DLD1 (cell line): ENCODE data around the gene L1CAM.
"Not testable (repeated sequence)": the region's sequence is repeated elsewhere in the genome, so short reads cannot be mapped to it uniquely, and the experiment has no call there.

Experiments
- in situ Hi-C: cut with HindIII; loops from 2 replicates; pipeline ENCODE4 v1.10.0; 2017; ENCODE audit warnings: low sequenced_read_pairs

The L1CAM gene

DNA sequence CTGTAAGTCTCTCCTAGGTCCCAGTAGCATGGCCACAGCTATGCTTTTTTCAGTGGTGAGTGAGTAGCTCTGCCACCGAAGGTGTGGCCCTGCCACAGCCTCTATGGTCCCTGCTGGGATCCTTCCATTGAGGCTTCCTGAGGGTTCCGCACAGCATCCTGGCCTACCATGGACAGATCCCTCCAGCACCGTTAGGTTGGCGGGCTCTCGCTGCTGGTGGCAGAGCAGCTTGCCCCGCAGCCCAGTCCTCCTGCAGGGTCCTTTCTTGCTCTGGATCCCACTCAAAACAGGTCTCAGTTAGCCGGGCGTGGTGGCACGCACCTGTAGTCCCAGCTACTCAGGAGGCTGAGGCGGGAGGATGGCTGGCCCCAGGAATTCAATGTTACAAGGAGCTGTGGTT, 53.2 kb downstream of the L1CAM start:
- in situ Hi-C loops: no loop called here

DNA sequence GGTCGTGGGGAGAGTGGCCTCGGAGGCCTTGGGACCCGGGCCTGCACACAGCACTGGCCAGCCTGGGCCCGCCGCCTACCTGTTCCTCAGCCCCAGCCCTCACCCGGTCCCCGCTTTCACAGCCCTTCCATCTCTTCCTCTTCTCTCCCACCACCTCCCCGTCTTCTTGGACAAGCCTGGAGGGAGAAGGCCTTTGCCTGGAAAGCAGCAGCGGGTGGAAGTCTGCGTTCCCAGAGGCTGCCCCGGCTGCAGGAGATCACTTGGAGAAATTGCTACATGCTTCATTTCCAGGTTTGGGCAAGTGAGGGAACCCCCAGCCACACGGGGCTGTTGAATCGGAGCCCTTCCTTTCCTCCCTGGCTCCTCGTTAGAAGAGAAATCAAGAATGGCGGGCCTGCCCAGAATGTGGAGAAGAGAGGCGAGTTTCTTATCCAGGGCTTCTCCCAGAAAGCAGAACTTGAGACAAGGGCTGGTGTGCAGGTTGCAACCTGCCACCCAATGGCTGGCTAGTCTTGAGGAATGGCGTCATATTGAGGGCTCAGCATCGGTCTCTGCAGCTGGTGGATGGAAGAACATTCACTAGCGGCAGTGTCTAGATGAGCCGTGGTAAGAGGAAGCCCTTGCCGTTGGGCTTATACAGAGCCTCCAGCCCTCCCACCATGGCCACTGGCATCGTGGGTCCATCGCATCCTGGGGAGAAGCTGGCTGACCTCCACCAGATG, 54.4 kb downstream of the L1CAM start:
- in situ Hi-C loops: no loop called here

DNA sequence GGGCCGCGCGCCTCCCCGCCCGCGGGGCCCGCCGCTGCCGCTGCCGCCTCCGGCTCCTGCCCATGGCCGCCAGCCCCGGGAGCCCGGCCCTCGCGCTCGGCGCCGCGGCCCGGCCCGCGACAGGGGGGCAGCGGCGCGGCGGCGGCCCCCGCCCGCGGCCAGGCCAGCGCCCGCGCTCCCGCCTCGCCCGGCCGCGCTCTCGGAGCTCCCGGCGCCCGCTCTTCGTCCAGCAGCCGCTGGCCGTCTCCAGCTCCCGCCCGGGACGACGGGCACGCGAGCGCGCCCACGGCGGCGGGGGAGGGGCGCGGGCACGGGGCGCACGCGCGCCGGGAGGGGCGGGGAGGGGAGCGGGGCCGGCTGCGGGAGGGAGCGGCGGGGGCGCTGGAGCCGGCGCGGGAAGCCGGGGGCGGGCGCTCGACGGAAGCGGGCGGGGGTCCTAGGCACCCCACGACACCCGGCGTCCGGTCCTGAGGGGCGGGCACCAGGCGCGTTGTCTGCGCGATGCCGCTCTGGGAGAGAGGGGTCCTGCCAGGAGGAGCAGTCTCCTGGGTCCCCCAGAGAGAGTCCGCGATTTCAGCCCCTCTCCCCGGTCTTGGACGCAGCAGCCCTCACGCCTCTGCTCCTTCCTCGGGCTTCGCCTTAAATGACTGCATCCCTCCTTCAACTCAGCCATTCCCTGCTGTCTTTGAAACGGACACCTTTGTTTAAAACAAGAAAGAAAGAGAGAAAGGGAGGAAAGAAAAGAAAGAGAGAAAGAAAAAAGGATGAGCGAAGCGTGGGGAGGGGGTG, 55.1 kb downstream of the L1CAM start:
- in situ Hi-C loops: no loop called here

DNA sequence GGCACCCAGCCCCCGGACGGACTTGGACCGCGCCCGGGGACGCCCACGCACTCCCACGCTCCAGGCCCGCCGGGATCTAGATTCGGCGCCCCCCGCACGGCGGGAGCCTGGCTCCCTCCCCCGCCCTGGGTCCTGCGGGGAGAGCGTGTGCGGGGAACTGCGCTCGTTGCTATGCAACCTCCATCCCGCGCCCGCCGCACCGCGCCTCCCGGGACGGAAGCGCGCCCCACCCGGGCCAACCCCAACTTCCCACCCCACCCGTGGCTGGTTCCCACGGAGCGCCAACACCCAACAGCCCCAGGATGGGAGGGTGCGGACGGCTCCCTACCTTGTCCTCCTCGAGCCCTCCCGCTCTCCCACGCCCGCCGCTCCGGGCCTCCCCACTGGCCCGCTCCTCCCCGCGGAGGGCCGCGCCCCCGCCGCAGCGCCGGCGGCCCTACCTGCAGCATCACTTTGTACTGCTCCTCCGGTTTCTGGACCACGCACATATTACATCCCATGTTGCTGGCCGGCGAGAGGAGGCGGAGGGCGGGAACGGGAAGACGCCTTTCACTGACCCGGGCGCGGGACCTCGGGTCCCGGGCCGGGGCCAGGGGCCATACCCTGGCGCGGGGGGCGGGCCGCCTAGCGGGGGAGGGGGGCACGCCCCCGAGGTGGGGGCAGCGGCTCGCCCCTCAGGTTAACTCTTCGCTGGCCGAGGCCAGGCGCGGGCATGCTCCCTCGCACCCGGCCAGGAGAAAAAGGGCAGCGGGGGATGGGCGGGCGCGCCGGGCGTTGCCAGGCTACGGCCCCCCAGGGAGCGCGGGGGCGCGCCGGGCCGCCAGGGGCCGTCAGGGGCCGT, 56.0 kb downstream of the L1CAM start, which contains the start of gene PDZD4:
Gene PDZD4, minus strand, starts transcription at position 746 of the 841 bp plus-strand sequence. Its CDS starts 246 bp downstream, at position 500.
- in situ Hi-C loops: no loop called here

DNA sequence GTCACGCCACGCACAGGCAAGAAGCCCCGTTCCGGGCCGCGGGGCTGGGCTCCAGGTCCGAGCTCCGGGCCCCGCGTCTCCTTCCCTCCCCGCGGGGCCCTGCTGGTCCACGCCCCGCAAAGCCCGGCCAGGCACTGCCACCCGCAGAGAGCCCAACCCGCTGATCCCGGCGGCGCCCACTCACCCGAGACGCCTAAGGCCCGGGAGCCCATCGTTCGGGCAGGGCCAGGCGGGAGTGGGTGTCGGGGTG, 56.5 kb downstream of the L1CAM start:
- in situ Hi-C loops: no loop called here

DNA sequence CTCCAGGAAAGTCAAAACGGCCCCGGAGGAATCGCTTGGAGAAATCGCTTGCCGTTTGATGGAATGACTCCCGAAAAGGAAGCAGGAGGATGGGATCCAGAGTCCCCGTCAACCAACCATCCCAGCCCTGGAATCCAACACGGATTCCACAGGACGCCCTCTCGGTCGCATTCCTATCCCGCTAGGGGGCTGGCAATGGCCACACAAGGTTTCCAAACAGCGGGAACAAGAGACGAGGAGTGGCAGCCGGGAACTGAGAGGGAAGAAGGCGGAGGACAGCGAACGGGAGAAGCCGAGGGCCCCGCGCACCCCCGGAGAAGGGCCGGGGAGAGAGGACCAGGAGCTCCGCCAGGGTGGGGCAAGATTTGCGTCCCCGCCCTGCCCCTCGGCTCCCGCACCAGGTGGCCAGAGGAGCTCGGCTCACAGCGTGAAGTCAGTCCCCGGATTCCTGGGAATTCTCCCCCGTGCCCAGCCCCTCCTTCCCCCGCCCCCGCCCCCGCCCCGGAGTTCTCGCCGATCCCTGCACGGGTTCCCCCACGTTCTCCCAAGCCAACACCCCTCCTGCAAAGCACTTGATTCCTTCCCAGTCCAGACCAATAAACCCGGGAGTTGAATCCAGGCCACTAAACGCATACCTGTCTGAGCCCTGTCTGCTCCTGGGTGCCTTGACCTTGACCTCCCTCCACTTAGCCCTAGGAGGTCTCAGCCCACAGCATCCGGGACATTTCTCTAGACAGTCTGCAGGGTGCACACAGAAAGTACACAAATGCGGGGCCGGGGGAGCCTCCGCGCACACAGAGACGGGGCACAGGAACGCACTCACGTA, 57.0 kb downstream of the L1CAM start:
- in situ Hi-C loops: no loop called here

DNA sequence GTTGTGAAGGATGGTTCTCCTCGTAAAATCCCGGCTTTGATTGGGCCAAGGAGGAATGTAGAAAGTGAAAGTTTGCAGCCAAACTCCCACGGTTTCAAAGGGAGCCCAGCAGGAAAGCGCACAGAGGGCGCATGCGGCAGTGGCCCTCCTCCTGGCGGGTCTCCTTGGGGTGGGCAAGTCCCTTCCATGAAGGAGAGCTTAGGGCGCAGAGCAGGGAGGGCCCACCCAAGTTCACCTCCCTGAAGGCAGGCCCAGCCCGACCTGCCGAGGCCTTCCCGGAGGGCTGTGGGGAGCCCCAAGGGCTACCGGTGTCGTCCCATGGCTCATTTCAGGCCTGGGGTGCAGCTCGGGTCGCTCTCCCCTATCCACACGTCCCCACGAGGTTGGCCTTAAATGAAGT, 57.7 kb downstream of the L1CAM start:
- in situ Hi-C loops: no loop called here

DNA sequence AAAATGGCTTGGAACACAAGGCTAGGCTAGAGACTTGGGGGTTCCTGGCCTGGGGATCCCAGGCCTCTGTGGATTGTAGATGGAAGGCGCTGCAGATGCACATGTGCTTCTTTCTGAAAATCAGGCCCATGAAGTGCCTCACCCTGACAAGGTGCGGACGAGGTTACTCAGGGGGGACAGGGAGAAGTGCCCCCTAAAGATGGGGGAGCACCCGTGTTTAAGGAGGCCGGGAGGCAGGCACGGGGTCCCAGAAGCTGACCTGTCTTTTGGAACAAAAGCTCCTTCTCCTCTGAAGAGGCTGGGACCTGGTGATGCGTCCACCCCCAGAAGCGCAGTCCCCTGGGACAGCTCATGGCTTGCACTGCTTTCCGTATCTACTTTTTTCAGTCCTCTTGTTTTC, 58.1 kb downstream of the L1CAM start:
- in situ Hi-C loops: no loop called here

DNA sequence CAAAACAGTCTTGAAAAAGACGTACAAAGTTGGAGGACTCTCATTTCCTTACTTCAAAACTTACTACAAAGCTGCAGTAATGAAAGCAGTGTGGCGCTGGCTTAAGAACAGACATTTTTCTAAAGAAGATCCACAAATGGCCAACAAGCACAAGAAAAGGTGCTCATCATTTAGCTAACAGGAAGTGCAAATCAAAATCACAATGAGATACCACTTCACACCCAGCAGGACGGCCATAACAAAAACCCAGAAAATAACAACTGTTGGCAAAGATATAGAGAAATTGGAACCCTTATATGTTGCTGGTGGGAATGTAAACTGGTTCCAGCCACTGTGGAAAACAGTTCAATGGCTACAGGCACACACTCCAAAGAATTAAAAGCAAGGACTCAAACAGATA, 59.0 kb downstream of the L1CAM start:
- in situ Hi-C loops: no loop called here

DNA sequence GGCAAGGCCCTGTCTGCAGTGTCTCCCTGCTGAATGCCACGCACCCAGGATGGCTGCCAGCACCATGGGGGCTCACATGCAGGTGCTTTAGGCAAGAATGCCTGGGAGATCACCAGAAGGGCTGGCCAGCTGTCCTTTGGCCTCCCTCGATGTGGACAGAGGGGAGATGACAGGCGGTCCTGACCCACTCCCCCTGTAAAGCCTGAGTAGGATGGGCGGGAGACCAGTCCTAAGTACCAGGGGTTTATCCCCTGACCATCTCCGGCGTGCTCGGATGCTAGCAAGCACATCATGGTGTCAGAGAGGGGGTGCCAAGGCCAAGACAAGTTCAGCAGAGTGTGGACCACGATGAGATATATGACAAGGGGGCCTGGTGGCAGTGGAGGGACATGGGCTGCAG, 60.9 kb downstream of the L1CAM start:
- in situ Hi-C loops: no loop called here

DNA sequence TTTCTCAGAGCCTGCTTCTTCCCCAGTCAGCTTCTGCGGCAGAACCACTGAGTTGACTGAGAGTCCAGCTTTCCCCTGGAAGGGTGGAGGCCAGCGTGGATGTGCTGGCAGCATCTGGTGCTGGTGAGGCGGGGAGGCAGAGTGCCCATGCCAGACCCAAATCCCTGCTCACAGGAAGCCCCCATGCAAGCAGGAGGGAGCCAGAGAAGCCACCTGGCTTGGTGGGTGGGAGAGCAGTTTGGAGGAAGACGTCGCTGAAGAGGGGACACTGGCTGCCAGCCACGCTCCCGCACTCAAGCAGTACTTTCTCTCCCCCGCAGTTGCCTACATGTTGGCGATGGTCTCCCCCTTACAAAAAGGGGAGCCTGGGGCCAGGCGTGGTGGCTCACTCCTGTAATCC, 61.6 kb downstream of the L1CAM start:
- in situ Hi-C loops: no loop called here

DNA sequence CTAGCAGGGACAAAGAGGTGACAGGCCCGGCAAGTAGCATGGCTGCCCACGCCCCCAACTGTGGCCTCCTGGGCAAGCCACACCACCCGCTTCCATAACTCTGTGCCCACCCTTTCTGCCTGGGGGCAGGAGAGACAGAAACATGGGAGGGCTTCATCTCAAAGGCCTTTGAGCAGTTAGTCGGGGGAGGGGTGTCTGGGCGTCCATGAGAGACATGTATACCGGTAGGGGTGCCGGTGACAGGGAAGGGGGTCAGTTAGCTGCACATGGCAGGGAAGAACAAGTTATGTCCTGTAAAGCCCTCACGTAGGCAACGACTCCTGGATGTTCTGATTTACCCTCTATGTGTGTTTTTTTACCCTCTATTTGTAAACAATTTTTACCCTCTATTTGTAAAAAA, 64.9 kb downstream of the L1CAM start:
- in situ Hi-C loops: no loop called here

DNA sequence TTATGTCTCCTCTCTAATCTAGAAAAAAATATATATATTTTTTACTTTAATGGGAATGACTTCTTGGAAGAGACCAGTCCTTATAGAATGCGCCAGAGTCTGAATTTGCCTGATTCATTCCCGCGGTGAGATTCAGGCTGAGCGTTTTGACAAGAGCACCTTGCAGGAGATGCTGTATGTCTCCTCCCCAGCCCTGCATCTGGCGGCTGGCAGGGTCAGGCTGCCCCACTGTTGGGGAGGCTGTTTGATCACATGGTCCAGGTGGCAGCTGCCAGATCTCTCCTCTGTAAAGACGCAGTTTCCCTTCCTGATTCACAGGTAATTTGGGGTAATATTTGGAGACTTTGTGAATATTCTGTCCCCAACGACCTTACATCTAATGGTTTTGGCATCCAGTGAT, 65.4 kb downstream of the L1CAM start:
- in situ Hi-C loops: no loop called here

DNA sequence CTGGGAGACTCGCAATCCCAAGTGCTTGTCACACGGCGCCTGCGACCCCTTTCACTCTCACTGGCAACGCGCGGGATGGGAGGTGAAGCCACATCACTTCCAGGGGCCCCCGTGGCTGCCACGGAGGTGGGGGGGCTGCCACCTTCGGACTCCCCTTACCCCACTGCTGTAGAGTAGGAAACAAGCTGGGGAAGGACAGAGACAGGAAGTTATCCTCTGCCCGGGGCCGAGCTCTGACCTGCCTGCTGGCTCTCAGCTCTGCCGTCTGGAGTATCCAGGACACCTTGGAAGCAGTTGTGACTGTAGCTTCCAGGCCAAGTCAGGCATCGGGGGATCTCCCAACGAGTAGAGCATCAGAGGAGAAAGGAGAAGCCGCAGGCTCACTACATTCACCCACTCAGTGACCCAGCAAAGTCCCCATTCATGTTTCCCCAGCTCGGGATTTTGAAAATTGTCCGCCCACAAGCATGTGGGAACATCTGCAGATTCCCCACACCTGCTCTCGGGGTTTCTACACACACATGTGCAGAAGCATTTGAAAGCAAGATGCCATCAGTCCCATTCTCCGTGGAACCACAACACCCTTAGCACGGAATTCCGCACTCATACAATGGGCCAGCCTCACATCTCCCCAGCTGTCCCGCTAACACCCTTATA, 66.5 kb downstream of the L1CAM start:
- in situ Hi-C loops: no loop called here

DNA sequence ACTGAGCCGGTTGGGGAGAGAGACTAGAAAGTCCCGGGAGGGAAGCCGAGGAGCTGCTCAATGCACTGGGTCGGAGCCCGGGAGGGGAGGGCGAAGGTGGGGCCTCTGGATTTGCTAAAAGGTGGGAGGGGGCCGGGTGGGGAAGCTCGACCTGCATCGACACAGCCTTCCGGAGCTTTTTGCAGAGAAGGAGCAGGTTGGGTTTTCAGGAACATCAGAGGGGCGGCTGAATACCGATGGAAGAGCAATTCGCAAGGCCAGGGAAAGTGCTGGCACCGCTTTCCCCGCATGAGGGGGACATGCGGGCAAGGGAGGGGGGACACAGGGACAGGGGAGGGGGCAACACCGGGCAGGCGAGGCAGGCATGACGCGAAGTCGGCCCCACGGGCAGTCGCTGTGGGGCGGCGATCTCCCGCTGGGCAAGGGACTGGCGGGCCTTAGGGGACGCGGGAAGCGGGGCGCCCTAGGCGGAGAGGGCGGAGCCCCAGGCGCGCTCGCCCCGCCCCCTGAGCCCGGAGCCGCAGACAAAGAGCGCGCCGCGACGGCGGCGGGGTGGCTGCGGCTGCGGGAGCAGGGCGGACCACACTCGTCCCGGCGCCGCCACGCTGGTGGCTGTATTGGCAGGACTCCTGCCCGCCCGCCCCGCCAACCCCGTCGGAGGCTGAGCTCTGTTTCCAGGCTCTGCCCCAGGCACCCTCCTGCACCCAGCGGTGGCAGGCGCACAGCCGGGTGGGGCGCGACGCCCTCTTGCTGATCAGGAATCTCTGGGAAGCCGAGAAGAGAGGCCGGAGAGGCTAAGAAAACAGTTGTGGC, 67.2 kb downstream of the L1CAM start:
- in situ Hi-C loops: no loop called here

DNA sequence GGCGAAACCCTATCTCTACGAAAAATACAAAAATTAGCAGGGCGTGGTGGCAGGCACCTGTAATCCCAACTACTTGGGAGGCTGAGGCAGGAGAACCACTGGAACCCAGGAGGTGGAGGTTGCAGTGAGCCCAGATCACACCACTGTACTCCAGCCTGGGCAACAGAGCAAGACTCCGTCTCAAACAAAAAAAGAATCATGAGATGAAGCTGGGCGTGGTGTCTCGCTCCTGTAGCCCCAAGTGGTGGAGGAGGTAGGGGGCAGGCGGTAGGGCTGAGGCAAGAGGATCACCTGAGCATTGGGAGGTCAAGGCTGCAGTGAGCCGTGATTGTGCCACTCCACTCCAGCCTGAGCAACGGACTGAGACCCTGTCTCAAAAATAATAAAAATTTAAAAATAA, 67.9 kb downstream of the L1CAM start:
- in situ Hi-C loops: not testable (repeated sequence)

DNA sequence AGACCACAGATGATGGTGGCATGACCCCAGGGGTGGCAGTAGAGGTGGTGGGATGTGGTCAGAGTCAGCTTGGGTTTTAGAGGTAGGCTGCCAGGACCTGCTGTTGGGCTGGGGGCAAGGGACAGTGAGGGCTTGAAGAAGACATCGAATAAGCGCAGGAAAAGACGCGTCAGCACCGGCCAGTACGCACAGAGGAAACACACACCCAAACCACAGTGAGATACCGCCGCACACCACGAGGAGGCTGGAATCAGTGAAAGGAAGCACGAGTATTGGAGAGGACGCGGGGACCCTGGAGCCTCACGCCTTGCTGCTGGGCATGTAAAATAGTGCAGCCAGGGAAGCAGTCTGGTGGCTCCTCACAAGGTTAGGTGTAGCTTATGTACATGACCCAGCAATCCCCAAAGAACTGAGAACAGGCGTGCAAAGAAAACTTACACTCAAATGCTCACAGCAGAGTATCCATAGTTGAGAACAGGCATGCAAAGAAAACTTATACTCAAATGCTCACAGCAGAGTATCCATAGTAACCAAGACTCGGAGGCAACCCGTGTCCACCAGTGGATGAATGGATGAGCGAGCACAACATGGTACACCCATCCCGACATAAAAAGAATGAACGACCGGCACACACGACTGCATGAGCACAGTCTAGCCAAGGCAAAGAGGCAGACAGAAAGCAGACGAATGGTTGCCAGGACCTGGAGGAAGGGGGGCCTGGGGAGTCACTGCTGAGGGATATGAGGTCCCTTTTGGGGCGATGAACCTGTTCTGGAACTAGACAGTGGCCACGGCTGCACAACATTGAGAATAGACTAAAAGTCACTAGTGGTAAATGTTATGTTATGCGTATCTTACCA, 68.9 kb downstream of the L1CAM start:
- in situ Hi-C loops: no loop called here

DNA sequence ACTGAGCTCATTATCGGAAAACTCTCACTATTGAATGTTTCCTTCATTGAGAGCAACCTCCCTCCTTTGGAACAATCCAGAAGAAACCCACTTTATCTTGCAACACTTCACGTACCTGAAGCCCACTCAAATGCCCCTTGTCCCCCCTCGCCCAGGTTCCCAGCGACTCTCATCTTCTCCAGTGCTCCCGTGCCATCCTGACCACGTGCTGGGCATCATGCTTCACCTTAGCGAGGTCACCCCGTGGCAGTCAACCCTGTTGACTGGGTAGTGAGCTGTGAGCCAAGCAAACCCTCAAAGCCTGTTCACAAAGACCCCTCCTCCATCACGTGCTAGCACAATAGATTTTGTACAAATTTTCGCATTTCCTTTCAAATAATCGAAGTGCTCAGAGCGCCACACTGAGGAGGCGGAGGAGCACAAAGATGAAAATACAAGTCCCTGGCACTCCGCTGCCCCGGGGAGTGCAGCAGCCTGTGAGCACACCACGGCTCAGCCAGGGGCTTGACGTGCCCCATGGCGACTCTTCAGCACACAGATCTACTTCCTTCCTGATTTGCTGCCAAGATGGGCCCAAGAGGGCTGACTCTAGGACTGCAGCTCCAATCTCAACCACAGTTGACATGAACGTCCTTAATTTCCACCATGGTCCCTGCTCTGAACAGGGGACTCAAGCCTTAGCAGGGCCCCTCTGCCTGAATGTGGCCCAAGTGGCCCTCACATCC, 71.2 kb downstream of the L1CAM start:
- in situ Hi-C loops: no loop called here
